NCI-H146 treated with DMSO at 0.1 percent for 48 hours (cell line): Measurements from ENCODE around the gene SMARCD2.
A peak's percentile ranks its signal among the peaks of the same experiment; 100 is the strongest.
"Not testable (repeated sequence)": the region's sequence is repeated elsewhere in the genome, so short reads cannot be mapped to it uniquely, and the experiment has no call there.

Experiments
- DNase-seq: peaks from one replicate; lab custom pipeline; 2025; ENCODE audit not compliant: unreplicated experiment; lab: John Stamatoyannopoulos, UW

The SMARCD2 gene

GRCh38 chr17:63842540-63843386, at the start of gene SMARCD2:
Gene SMARCD2 (minus strand): TSS chr17:63842685. CDS start chr17:63842674, 11 bp downstream.
- DNase-seq = peak; percentile 93

- DNase-seq = not testable (repeated sequence)
Observed at GRCh38 chr17:63889026-63889848, 46.8 kb upstream of the SMARCD2 start.

- DNase-seq = not testable (repeated sequence)
Observed at GRCh38 chr17:63885119-63885518, 42.6 kb upstream of the SMARCD2 start.

- DNase-seq = not testable (repeated sequence)
Observed at GRCh38 chr17:63882626-63883126, 40.2 kb upstream of the SMARCD2 start.

- peak; percentile 8 for DNase-seq
Observed at GRCh38 chr17:63881935-63882601, 39.6 kb upstream of the SMARCD2 start, which contains the start of gene GH2. Gene GH2 (minus strand): TSS chr17:63881944. CDS start chr17:63881801, 143 bp downstream.

- not testable (repeated sequence) for DNase-seq
Observed at GRCh38 chr17:63881337-63881736, 38.9 kb upstream of the SMARCD2 start.

- DNase-seq = no peak
Observed at GRCh38 chr17:63880706-63881105, 38.2 kb upstream of the SMARCD2 start.

GRCh38 chr17:63878413-63878812, 35.9 kb upstream of the SMARCD2 start:
- not testable (repeated sequence) for DNase-seq

- not testable (repeated sequence) for DNase-seq
Observed at GRCh38 chr17:63874693-63875092, 32.2 kb upstream of the SMARCD2 start.

GRCh38 chr17:63874061-63874626, 31.7 kb upstream of the SMARCD2 start:
- not testable (repeated sequence) for DNase-seq

- DNase-seq = not testable (repeated sequence)
Observed at GRCh38 chr17:63873577-63873976, 31.1 kb upstream of the SMARCD2 start, which contains the start of gene CSH2. Gene CSH2 (minus strand): TSS chr17:63873677. CDS start chr17:63873614, 63 bp downstream.

GRCh38 chr17:63871646-63872365, 29.3 kb upstream of the SMARCD2 start:
- DNase-seq = not testable (repeated sequence)

GRCh38 chr17:63870292-63870665, 27.8 kb upstream of the SMARCD2 start:
- DNase-seq = not testable (repeated sequence)

GRCh38 chr17:63869491-63870291, 27.2 kb upstream of the SMARCD2 start:
- not testable (repeated sequence) for DNase-seq

- not testable (repeated sequence) for DNase-seq
Observed at GRCh38 chr17:63866625-63867024, 24.1 kb upstream of the SMARCD2 start.

GRCh38 chr17:63859257-63859656, 16.8 kb upstream of the SMARCD2 start:
- DNase-seq = no peak

- not testable (repeated sequence) for DNase-seq
Observed at GRCh38 chr17:63856425-63856824, 13.9 kb upstream of the SMARCD2 start.

- DNase-seq = no peak
Observed at GRCh38 chr17:63855185-63855584, 12.7 kb upstream of the SMARCD2 start.

GRCh38 chr17:63854709-63855108, 12.2 kb upstream of the SMARCD2 start:
- no peak for DNase-seq
